22Rv1 (cell line): ENCODE data around the gene GULP1.

Experiments
- H3K27ac ChIP-seq: fragments of 450-650 bp; 2 replicates; pipeline ENCODE4 v1.5.1; 2017
- ZFX ChIP-seq: fragments of 450-650 bp; IDR thresholded peaks from 2 replicates; pipeline ENCODE4 v1.6.1; 2017; ENCODE audit warnings: antibody characterized with exemption, borderline replicate concordance
- TF ChIP-seq, protein P1 (sequence below): fragments of 450-650 bp; IDR thresholded peaks from 2 replicates; pipeline ENCODE4 v1.5.1; 2017; ENCODE audit warnings: mild to moderate bottlenecking

GULP1 gene

DNA sequence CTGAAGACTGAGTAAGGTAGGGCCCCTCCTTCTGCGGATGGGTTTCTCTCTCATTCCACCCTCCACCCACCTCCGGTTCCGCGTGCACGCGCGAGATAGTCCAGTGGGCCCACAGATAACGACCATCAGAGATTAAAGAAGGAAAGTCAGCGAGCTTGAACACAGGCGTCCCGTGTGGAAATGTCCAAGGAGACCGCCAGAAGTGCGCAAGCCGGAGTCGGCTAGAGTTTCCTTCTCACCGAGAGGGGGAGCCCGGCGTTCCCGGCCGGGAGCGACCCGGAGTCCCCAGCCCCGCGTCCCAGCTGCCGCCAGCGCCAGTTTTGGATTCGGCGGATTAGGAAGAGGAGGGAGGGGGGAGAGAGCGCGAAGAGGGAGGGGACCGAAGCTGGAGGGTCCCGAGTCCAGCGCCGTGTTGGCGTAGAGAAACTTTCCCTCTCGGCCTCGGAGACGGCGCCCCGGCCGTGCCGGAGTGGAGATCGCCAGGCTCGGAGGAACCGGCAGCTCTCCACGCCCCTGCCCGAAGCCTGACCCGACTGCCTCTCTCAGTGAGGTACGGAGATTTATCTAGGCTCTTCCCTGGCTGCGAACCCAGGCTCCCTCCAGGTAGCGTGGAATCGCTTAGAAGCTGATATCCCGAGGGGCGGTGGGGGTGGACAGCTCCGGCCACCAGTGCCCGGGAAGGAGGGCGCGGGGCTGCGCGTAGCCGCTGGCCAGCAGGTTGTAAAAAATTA is at the start of gene GULP1:
TSS of gene GULP1 (plus strand) at position 258 of the 731 bp plus-strand sequence. CDS start 185,829 bp downstream, outside the sequence.
- TF ChIP-seq, protein P1, sequence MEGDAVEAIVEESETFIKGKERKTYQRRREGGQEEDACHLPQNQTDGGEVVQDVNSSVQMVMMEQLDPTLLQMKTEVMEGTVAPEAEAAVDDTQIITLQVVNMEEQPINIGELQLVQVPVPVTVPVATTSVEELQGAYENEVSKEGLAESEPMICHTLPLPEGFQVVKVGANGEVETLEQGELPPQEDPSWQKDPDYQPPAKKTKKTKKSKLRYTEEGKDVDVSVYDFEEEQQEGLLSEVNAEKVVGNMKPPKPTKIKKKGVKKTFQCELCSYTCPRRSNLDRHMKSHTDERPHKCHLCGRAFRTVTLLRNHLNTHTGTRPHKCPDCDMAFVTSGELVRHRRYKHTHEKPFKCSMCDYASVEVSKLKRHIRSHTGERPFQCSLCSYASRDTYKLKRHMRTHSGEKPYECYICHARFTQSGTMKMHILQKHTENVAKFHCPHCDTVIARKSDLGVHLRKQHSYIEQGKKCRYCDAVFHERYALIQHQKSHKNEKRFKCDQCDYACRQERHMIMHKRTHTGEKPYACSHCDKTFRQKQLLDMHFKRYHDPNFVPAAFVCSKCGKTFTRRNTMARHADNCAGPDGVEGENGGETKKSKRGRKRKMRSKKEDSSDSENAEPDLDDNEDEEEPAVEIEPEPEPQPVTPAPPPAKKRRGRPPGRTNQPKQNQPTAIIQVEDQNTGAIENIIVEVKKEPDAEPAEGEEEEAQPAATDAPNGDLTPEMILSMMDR = peak; percentile 80
- TF ChIP-seq ZFX = no peak
- peak within 1 kb of the TSS; percentile 94 for H3K27ac ChIP-seq

DNA sequence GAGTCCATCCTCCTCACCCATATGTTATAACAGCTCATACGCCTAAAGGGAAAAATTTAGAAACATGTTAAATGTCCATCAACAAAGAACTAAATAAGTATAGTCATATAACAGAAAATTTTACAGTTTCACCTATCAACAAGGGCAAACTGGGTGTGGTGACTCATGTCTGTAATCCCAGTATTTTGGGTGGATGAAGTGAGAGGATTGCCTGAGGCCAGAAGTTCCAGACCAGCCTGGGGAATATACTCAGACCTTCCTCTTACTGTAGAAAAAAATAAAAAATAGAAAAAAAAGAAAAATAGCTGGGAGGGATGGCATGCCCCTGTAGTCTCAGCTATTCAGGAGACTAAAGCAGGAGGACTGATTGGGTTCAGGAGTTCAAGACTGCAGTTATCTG is 48.3 kb upstream of the GULP1 start:
- H3K27ac ChIP-seq = no peak overlapping the region
- no peak for TF ChIP-seq ZFX
- TF ChIP-seq, protein P1 = no peak

DNA sequence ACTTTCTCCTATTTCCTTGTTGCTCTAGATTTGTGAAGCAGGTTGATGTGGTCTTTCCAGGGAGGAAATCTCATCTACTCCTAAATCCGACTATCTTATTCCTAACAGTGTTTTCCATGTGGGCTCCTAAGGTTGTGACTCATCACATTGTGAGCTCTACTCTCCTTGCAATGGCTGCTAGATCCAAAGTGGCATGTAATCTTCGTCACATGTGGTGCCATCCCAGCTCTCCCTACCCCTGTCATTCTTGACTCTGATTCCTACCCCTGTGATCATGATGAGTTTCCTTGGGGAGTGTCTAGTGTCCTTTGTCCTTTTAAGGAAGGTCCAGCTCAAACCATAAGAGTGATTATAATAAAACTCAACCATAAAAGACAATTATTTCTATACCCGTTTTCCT is 47.3 kb upstream of the GULP1 start:
- TF ChIP-seq ZFX = no peak
- TF ChIP-seq, protein P1 = no peak

GRCh38 chr2:188245230-188245629 is 46.4 kb upstream of the GULP1 start:
- H3K27ac ChIP-seq = no peak overlapping the region
- no peak for TF ChIP-seq ZFX
- TF ChIP-seq, protein P1 = no peak

More for the DNA sequence above, 47.3 kb upstream of the GULP1 start:
- no peak overlapping the region for H3K27ac ChIP-seq

DNA sequence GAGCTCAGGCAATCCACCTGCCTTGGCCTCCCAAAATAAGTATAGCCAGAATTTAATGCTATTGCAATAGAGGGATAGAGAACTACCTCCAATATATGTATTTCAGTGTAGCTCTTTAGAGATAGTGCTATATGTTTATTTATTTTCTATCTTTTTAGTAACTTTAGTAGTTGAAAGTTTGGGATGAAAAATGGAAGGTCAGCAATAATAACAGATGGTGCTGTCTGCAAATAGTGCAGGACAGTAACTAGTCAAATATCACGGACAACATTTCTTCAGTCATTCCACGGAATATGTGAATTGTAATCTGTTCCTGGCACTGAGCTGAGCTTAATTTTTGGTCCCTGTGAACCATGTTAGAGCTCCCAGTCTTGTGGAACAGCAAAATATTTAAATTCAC is 43.2 kb upstream of the GULP1 start:
- TF ChIP-seq, protein P1 = no peak
- TF ChIP-seq ZFX = no peak

GRCh38 chr2:188251034-188251433 is 40.6 kb upstream of the GULP1 start:
- H3K27ac ChIP-seq = no peak overlapping the region
- TF ChIP-seq, protein P1 = no peak
- TF ChIP-seq ZFX = no peak

More for the DNA sequence above, 43.2 kb upstream of the GULP1 start:
- H3K27ac ChIP-seq = no peak overlapping the region

- H3K27ac ChIP-seq = no peak overlapping the region
Measured at GRCh38 chr2:188256420-188256819, 35.3 kb upstream of the GULP1 start.

More at GRCh38 chr2:188256420-188256819, 35.3 kb upstream of the GULP1 start:
- TF ChIP-seq, protein P1 = no peak
